ENCODE results near the gene BANP. TPM values are rescaled to one million over a fixed set of nuclear protein-coding genes. Genes with fewer than 3 reads are reported as not detected.

The BANP gene
- total and polyA plus RNA-seq, 2 donors (not counting 3 experiments of a cell fraction or from before 2014, with no cell fraction given) = 22.4 to 33.8 TPM

DNA sequence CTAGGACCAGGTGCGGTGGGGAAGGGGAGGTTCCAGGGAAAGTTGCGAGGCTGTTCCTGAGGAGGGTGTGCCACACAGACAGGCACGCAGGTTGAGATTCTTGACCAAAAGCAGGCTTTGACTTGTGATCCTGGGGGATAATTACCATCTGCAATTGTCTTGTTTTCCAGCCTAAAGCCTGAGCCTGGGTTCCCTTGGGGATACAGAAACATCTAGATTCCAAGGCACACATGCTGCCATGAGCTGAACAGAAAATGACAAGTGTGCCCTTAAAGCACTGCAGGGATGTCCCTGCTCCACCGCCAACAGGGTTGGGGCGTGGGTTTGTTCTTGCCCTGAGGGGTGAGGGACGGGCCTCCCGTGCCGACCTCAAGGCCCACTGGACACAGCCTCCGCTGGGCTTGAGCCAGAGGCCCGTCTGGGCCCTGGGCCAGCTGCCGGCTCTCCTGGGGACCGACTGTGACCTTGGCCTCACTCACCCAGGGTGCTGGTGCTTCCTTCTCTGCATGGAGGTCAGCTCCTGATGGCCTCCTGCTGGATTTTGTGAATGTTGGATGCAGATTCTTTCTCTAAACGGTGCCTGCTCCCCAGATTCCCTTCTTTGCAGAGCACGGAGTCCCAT, 28.9 kb upstream of the BANP start:
- H3K9me1 ChIP-seq (replicated peaks; ENCODE audit: control insufficient read depth, extremely low read depth, insufficient read depth, low read length) = no peaks in the 10 kb centered on the region
- H3K27me3 ChIP-seq (ENCODE audit: control insufficient read depth in 2 of 2, insufficient read depth in 2 of 2, low read length in 2 of 2) = peaks cover 0 to 2% of the 10 kb centered on the region in 2 experiments
- no TSS peak for BruUV-seq (replicated peaks)
- no peaks in the 10 kb centered on the region for H4K20me1 ChIP-seq (replicated peaks; ENCODE audit: control insufficient read depth, extremely low read depth, insufficient read depth, low read length)
- POLR2A ChIA-PET = no interaction called here
- H3K36me3 ChIP-seq (ENCODE audit: control insufficient read depth in 2 of 2, extremely low read depth in 1 of 2, insufficient read depth in 2 of 2, low read length in 2 of 2) = no peaks in the 10 kb centered on the region
- no peaks in the 10 kb centered on the region for H3K9me3 ChIP-seq (replicated peaks; ENCODE audit: control insufficient read depth, insufficient read depth, low read length)
- TF ChIP-seq JUN (IDR thresholded peaks at IDR 0.05; ENCODE audit: borderline replicate concordance, insufficient read depth, insufficient read length, low read depth) = no peak
- TF ChIP-seq, protein P1, sequence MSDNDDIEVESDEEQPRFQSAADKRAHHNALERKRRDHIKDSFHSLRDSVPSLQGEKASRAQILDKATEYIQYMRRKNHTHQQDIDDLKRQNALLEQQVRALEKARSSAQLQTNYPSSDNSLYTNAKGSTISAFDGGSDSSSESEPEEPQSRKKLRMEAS (IDR thresholded peaks at IDR 0.05; ENCODE audit: insufficient read depth, insufficient read length) = no peak
- TF ChIP-seq MYC (IDR thresholded peaks at IDR 0.05; ENCODE audit: low read depth, low read length) = no peak
- no peak overlapping the region for H3K4me2 ChIP-seq (ENCODE audit: insufficient read depth, low read length)
- CTCF ChIA-PET = no interaction called here
- H3K79me2 ChIP-seq (ENCODE audit: control insufficient read depth, insufficient read depth, low read length) = no peaks in the 10 kb centered on the region
- DNase-seq (ENCODE audit: low read depth, low spot score) (no peak), FAIRE-seq (no peak)
- intact Hi-C loops (cut with micrococcal nuclease) (no loop called here), dilution Hi-C loops (cut with MboI; ENCODE audit: extremely low pct_ligation_motif_present, low sequenced_read_pairs) (no loop called here)
- H2AFZ ChIP-seq (ENCODE audit: low read depth, low read length) = no peak overlapping the region
- H3K9ac ChIP-seq (replicated peaks; ENCODE audit: extremely low read depth, insufficient read depth, low read length) = no peak overlapping the region
- no peaks in the 10 kb centered on the region for H3K4me1 ChIP-seq (ENCODE audit: control insufficient read depth, extremely low read depth, insufficient read depth, low read length)
- H3K27ac ChIP-seq (ENCODE audit: insufficient read depth, low read depth, low read length) = no peak overlapping the region
- no peak overlapping the region for H3K4me3 ChIP-seq (replicated peaks in 1 of 3; ENCODE audit: insufficient read depth in 1 of 3, low read depth in 1 of 3, low read length in 3 of 3)

DNA sequence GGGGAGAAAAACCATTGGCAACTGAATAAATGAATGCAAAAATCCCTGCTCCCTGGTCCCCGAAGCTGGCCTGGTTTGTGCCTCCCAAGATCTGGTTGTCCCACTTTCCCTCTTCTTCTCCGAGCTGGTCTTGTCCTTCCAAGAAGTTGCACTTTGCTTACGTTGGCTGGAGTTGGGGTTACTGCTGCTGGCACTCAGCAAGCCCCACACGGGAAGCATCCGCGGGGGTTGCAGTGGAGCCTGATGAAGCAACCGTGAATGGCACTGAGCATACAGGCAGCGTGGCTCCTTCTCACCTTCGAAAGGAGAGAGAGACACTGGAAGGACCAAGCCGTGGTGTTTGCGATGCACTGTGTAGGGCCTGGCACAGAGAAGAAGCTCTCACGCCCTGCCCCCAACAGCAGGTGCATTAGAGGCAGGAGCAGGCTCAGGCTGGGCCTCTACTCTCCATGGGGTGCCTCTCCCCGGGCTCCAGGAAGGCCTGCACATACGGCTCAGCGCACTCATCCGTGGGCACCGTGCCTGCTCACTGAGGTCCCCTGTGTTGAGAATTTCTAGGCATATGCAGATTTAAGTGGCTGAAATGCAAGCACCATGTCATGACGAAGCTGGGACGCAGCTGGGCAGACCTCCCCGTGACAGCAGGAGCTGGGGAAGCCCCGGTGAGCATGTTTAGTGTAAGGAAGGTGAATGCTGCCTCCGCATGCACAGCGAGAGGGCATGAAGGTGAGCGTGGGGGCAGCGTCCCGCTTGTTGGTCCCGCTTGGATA, 27.0 kb upstream of the BANP start:
- intact Hi-C loops (cut with micrococcal nuclease) (no loop called here), dilution Hi-C loops (cut with MboI; ENCODE audit: extremely low pct_ligation_motif_present, low sequenced_read_pairs) (no loop called here)
- no peak for FAIRE-seq
- POLR2A ChIA-PET = no interaction called here
- no peaks in the 10 kb centered on the region for H3K79me2 ChIP-seq (ENCODE audit: control insufficient read depth, insufficient read depth, low read length)
- no peak for TF ChIP-seq POLR2AphosphoS5 (IDR thresholded peaks at IDR 0.05; ENCODE audit: insufficient read depth, low read depth, low read length)
- no peaks in the 10 kb centered on the region for H3K9me3 ChIP-seq (replicated peaks; ENCODE audit: control insufficient read depth, insufficient read depth, low read length)
- CTCF ChIA-PET = no interaction called here
- no peak overlapping the region for H3K4me2 ChIP-seq (ENCODE audit: insufficient read depth, low read length)
- no peaks in the 10 kb centered on the region for H3K36me3 ChIP-seq (ENCODE audit: control insufficient read depth in 2 of 2, extremely low read depth in 1 of 2, insufficient read depth in 2 of 2, low read length in 2 of 2)
- H3K4me3 ChIP-seq (replicated peaks in 1 of 3; ENCODE audit: insufficient read depth in 1 of 3, low read depth in 1 of 3, low read length in 3 of 3) = no peak overlapping the region
- no peaks in the 10 kb centered on the region for H3K4me1 ChIP-seq (ENCODE audit: control insufficient read depth, extremely low read depth, insufficient read depth, low read length)
- no peaks in the 10 kb centered on the region for H3K9me1 ChIP-seq (replicated peaks; ENCODE audit: control insufficient read depth, extremely low read depth, insufficient read depth, low read length)
- H2AFZ ChIP-seq (ENCODE audit: low read depth, low read length) = no peak overlapping the region
- DNase-seq (ENCODE audit: low read depth, low spot score) = no peak
- H3K27me3 ChIP-seq (ENCODE audit: control insufficient read depth in 2 of 2, insufficient read depth in 2 of 2, low read length in 2 of 2) = peaks cover 2% of the 10 kb centered on the region in 2 experiments
- no peak overlapping the region for H3K27ac ChIP-seq (ENCODE audit: insufficient read depth, low read depth, low read length)
- H4K20me1 ChIP-seq (replicated peaks; ENCODE audit: control insufficient read depth, extremely low read depth, insufficient read depth, low read length) = no peaks in the 10 kb centered on the region
- no peak overlapping the region for H3K9ac ChIP-seq (replicated peaks; ENCODE audit: extremely low read depth, insufficient read depth, low read length)
- BruUV-seq (replicated peaks) = no TSS peak

Data from endothelial cell of umbilical vein (primary cell).